Right cardiac atrium (tissue), 5 donors: Measurements from ENCODE around the gene RANBP3. TPM values are rescaled to one million over a fixed set of nuclear protein-coding genes. Genes with fewer than 3 reads are reported as not detected.
"Not testable (repeated sequence)": the region's sequence is repeated elsewhere in the genome, so short reads cannot be mapped to it uniquely, and the experiment has no call there.

Source experiments
- ATAC-seq, 2 donors: fragments of 200-7000 bp; cut with Tn5 transposase; one replicate each; pipeline versions ENCODE4 v1.8.0 to v1.9.1; 2020; ENCODE audit warnings: moderate library complexity in 2 of 2, mild to moderate bottlenecking in 1 of 2
- DNase-seq, 3 donors: peaks; one replicate each; pipeline ENCODE4 v3.0.0-alpha.2; 2020
- H3K27ac ChIP-seq: one replicate; pipeline ENCODE4 v1.5.1; 2013; ENCODE audit warnings: mild to moderate bottlenecking, low read length, control low read depth, moderate library complexity
- H3K27me3 ChIP-seq: one replicate; pipeline ENCODE4 v1.6.1; 2013; ENCODE audit not compliant: control insufficient read depth, insufficient read depth
- H3K4me1 ChIP-seq: one replicate; pipeline ENCODE4 v1.6.1; 2013; ENCODE audit warnings: low read length; ENCODE audit not compliant: control insufficient read depth, insufficient read depth
- H3K4me3 ChIP-seq: one replicate; pipeline ENCODE4 v1.5.1; 2013; ENCODE audit warnings: low read length, control low read depth
- H3K9me3 ChIP-seq: one replicate; pipeline ENCODE4 v1.6.1; 2013; ENCODE audit warnings: low read length; ENCODE audit not compliant: control insufficient read depth
- WGBS: extraction: QIAGEN DNeasy Blood & Tissue Kit; methylation state at CpG from one replicate; pipeline ENCODE4 v1.1.7; 2013; 5-methylcytosine and 5-hydroxymethylcytosine counted together
- intact Hi-C, 4 donors: fragments of 100-400 bp; cut with DNase I; formaldehyde crosslinking; loops; one replicate each; pipeline versions ENCODE4 v1.11.0 to v1.14.0; 2022 to 2023
- polyA plus RNA-seq: library from polyadenylated mRNA; stranded (reverse); fragments of 200-250 nt; gene quantifications from one replicate; pipeline ENCODE4 v1.2.3, GENCODE V29; 2013
- total RNA-seq, 4 donors: library from RNA; stranded (reverse); fragmentation: NEBNext Ultra II Directional; extraction: Animal tissue kit (Norgen Biotek cat#: 25700); gene quantifications; one replicate each; pipeline ENCODE4 v1.2.1, GENCODE V29; 2021
- donor health status: healthy with polysubstance abuse.
- donor health status: DM: no; HTN: yes; CAD: no.
- donor health status: DM: no; HTN: no; CAD: no.
- donor health status: DM: no; HTN: yes; CAD: no; lungs with severe emphysema.
- donor health status: DM: yes; HTN: yes; CAD: no.

The RANBP3 gene
- total and polyA plus RNA-seq, 5 donors, result 49.6 to 73.8 (median 65.4) TPM

- H3K4me1 ChIP-seq, result no peaks in the 10 kb centered on the region
- ATAC-seq (no peak), DNase-seq (no peak)
- no peak overlapping the region for H3K27ac ChIP-seq
- no peak overlapping the region for H3K4me3 ChIP-seq
- H3K9me3 ChIP-seq, result no peaks in the 10 kb centered on the region
- intact Hi-C loops, result no loop called here
- H3K27me3 ChIP-seq, result no peaks in the 10 kb centered on the region
- 85% methylated on average over 26 of the region's 26 CpGs for WGBS
These were observed 29.9 kb upstream of the RANBP3 start for GRCh38 chr19:6007866-6008265.

DNA sequence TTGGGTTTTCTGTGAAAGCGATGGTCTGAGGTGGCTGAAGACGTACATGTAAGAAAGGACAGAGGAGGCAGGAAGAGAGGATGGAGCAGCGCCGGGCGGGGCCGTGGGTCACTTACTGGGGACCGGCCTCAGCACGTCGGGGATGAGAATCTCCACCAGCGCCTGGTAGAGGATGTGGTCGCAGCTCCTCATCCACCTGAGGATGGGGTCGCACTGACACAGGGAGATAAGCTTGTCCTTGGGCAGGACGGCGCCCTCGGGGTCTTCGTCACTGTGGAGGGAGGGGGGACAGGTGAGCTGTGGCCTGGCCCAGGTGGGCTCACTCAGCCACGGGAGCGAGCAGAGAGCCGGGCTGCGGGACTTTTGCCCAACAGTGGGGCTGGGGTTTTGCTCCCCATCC, 29.0 kb upstream of the RANBP3 start:
- Histone ChIP-seq H3K27me3 (no peaks in the 10 kb centered on the region), H3K4me1 (no peaks in the 10 kb centered on the region), H3K9me3 (no peaks in the 10 kb centered on the region), H3K4me3 (no peak overlapping the region), H3K27ac (no peak overlapping the region)
- no peak for DNase-seq
- 94% methylated on average over 20 of the region's 20 CpGs for WGBS
- intact Hi-C loops, result no loop called here
- ATAC-seq, result no peak

GRCh38 chr19:6006070-6006446, 28.1 kb upstream of the RANBP3 start:
- WGBS, result 91% methylated on average over 7 of the region's 7 CpGs
- ATAC-seq, H3K27ac ChIP-seq, H3K27me3 ChIP-seq, intact Hi-C loops, DNase-seq, H3K4me3 ChIP-seq, H3K9me3 ChIP-seq, H3K4me1 ChIP-seq: not testable (repeated sequence)

DNA sequence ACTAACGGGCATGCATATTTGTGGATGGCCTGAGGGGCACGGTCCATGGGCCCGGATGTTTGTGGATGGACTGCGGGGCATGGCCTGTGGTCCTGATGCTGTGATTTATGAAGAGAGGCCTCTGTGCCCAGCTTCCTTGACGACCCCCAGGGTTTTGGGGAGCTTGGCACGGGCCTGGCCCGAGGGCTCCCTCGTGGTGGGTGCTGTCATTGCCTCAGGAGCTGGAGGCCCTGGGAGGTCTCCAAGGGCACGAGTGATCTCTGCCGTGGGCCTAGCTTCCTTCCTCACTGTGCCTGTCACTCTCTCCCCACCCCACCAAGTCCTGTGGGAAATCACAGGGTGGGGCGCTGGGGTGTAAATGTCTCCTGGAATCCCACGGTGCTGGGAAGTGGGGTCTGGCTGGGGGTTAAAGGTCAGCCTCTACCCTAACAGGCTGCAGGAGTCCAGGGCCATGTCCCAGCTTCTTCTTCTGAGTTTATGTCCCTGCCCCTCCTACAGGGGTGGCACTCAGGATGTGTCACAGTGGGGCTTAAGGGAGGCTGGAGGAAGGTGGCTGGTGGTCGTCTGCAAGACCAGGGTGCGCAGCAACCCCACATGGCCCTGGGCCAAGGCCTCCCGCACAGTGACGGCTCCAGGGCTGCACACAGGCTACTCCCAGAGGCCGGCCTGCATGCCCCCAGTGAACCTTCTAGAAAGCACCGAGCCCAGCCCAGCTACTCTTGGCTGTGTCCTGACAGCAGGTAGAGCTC, 27.6 kb upstream of the RANBP3 start:
- H3K9me3 ChIP-seq, result no peaks in the 10 kb centered on the region
- ATAC-seq (no peak), DNase-seq (no peak)
- intact Hi-C loops, result no loop called here
- no peak overlapping the region for H3K4me3 ChIP-seq
- H3K27me3 ChIP-seq, result no peaks in the 10 kb centered on the region
- H3K4me1 ChIP-seq, result no peaks in the 10 kb centered on the region
- WGBS, result 84% methylated on average over 18 of the region's 18 CpGs
- no peak overlapping the region for H3K27ac ChIP-seq

- H3K27ac ChIP-seq, result no peak overlapping the region
- H3K27me3 ChIP-seq, result no peaks in the 10 kb centered on the region
- DNase-seq (peak in 1 of 3 donors; percentile 22), ATAC-seq (no peak)
- 81% methylated on average over 10 of the region's 10 CpGs for WGBS
- H3K4me1 ChIP-seq, result no peaks in the 10 kb centered on the region
- intact Hi-C loops, result no loop called here
- H3K4me3 ChIP-seq, result no peak overlapping the region
- H3K9me3 ChIP-seq, result no peaks in the 10 kb centered on the region
These were observed 26.0 kb upstream of the RANBP3 start for GRCh38 chr19:6003976-6004375.

DNA sequence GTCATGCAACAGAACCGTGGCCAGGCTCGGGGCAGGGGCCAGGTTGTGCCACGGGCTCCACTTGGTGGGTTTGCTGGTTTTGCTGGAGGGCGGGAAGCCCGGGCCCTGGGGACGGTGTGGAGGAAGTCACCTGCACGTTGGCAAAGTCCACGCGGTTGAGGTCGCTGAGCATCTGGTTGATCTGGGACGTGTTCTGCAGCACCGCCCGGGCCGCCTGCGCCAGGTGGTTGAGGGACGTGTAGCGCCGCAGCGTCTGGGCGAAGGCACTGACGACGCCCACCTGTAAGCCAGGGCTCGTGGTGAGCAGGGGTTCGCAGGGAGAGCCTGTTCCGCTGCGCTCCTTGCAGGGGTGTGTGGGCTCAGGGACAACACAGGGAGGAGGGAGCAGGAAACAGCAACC, 24.7 kb upstream of the RANBP3 start:
- intact Hi-C loops, result no loop called here
- 93% methylated on average over 26 of the region's 26 CpGs for WGBS
- DNase-seq (peak in 1 of 3 donors; percentile 43), ATAC-seq (no peak)
- H3K27ac ChIP-seq, result no peak overlapping the region
- no peaks in the 10 kb centered on the region for H3K27me3 ChIP-seq
- no peak overlapping the region for H3K4me3 ChIP-seq
- H3K9me3 ChIP-seq, result no peaks in the 10 kb centered on the region
- H3K4me1 ChIP-seq, result no peaks in the 10 kb centered on the region

DNA sequence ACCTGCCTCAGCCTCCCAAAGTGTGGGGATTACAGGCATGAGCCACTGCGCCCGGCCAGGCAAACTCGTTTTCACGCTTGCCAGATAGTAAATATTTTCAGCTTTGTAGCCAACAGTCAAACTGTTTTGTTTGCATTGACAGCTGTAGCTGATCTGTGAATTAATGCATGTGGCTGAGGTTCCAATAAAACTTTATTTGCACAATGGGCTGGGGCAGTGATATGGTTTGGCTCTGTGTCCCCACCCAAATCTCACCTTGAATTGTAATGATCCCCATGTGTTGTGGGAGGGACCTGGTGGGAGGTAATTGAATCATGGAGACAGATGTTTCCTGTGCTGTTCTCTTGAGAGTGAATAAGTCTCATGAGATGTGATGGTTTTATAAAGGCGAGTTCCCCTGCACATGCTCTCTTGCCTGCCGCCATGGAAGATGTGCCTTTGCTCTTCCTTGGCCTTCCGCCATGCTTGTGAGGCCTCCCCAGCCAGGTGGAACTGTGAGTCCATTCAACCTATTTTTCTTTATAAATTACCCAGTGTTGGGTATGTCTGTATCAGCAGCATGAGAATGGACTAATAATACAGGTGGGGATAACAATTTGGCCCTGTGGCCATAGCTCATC, 22.4 kb upstream of the RANBP3 start:
- no peak for ATAC-seq
- Histone ChIP-seq H3K9me3 (no peaks in the 10 kb centered on the region), H3K4me3 (no peak overlapping the region), H3K27ac (no peak overlapping the region), H3K27me3 (no peaks in the 10 kb centered on the region), H3K4me1 (no peaks in the 10 kb centered on the region)
- intact Hi-C loops, result no loop called here
- WGBS, result 96% methylated on average over 7 of the region's 7 CpGs
- peak in 1 of 3 donors; percentile 24 for DNase-seq

- WGBS, result 96% methylated on average over 6 of the region's 6 CpGs
- no peaks in the 10 kb centered on the region for H3K4me1 ChIP-seq
These were observed 21.8 kb upstream of the RANBP3 start for GRCh38 chr19:5999693-6000092.

DNA sequence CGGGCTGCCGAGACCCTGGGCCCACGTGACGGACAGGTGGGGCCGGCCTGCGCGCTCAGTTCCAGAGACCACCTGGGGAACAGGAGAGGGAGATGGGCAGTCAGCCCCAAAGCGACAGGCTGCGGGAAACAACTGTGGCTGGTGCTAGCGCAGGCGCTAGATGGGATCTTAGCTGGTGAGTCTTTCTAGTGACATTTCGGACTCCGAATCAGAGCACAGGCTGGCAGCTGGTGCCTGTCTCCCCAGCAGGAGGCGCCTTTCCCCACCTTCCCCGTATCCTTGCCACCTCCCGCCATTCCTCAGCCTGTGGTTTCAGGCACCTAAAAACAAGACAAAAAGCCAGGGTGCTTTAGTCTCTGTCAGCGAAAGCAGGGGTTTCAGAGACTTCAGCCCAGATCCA, 19.4 kb upstream of the RANBP3 start:
- ATAC-seq (no peak), DNase-seq (no peak)
- 81% methylated on average over 17 of the region's 17 CpGs for WGBS

More at GRCh38 chr19:5999693-6000092, 21.8 kb upstream of the RANBP3 start:
- intact Hi-C loops, result no loop called here
- ATAC-seq (no peak), DNase-seq (peak in 1 of 3 donors; percentile 5)
- H3K27me3 ChIP-seq, result no peaks in the 10 kb centered on the region
- H3K9me3 ChIP-seq, result no peaks in the 10 kb centered on the region
- no peak overlapping the region for H3K27ac ChIP-seq
- no peak overlapping the region for H3K4me3 ChIP-seq

DNA sequence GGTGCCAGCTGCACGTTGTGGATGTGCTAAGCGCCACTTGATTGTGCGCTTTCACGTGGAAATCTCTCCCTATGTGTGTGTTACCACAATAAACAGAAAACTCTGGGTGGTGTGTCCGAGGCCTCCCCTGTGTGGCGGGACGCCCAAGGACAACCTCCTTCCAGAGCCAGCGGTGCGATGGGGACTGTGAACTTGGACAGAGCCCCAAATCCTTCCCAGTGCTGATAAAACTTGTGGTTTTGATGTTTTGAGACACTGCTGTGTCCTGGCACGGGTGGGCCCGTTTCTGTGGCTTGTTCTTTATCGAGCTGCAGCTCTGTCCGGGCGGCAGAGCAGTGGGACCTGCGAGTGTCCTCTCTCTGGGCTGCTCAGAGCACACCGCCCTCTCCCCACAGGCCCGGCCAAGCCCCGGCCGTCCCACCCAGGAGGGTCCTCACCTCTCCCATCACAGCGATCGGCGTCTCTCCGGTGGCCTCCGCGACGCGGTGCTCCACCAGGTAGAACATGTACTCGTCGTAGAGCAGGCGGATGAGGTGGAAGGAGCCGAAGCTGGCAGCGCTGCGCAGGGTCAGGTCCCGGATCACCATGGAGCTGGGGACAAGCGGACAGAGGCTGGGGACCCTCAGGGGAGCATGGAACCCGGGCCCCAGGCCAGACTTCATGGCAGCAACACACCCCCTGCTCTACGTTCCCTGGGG, 18.8 kb upstream of the RANBP3 start:
- no peaks in the 10 kb centered on the region for H3K9me3 ChIP-seq
- no peak overlapping the region for H3K27ac ChIP-seq
- ATAC-seq (no peak), DNase-seq (no peak)
- H3K27me3 ChIP-seq, result no peaks in the 10 kb centered on the region
- no peak overlapping the region for H3K4me3 ChIP-seq
- intact Hi-C loops, result no loop called here
- H3K4me1 ChIP-seq, result no peaks in the 10 kb centered on the region
- 91% methylated on average over 37 of the region's 37 CpGs for WGBS

More for the DNA sequence above, 19.4 kb upstream of the RANBP3 start:
- Histone ChIP-seq H3K4me3 (no peak overlapping the region), H3K27me3 (no peaks in the 10 kb centered on the region), H3K27ac (no peak overlapping the region), H3K4me1 (no peaks in the 10 kb centered on the region), H3K9me3 (no peaks in the 10 kb centered on the region)
- intact Hi-C loops, result no loop called here

DNA sequence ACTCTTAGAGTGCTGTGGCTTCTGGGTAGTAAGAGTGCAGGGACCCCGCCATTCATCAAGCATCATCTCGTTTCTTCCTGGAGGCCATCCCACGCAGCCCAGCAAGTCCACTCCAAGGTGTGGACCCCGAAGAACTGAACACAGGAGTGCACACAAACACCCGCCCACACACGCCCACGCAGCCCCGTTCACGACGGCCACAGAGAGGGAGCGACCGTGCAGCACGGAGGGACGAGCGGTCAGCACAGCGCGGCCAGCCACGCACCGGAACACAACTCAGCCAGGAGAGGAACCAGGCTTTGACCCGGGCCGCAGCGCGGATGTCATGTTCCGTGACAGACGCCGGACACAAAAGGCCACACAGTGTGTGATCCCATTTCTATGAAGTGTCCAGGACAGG, 18.2 kb upstream of the RANBP3 start:
- 93% methylated on average over 26 of the region's 26 CpGs for WGBS
- Histone ChIP-seq H3K27me3 (no peaks in the 10 kb centered on the region), H3K4me3 (no peak overlapping the region), H3K9me3 (no peaks in the 10 kb centered on the region), H3K27ac (no peak overlapping the region), H3K4me1 (no peaks in the 10 kb centered on the region)
- no peak for DNase-seq
- intact Hi-C loops, result no loop called here
- no peak for ATAC-seq
